Stomach smooth muscle (tissue), 2 donors: ENCODE data around the gene FOSL2.

Source experiments
- H3K27ac ChIP-seq: one replicate; pipeline ENCODE4 v1.7.0; 2013; ENCODE audit warnings: mild to moderate bottlenecking, low read length, inconsistent platforms
- H3K27me3 ChIP-seq, 2 donors: one replicate each; pipeline ENCODE4 v1.7.0; 2013; ENCODE audit warnings: low read length in 2 of 2; ENCODE audit not compliant: insufficient read depth in 2 of 2, control insufficient read depth in 1 of 2
- H3K36me3 ChIP-seq, 2 donors: one replicate each; pipeline ENCODE4 v1.7.0; 2013; ENCODE audit warnings: low read length in 2 of 2; ENCODE audit not compliant: control insufficient read depth in 2 of 2, insufficient read depth in 2 of 2
- H3K4me1 ChIP-seq: one replicate; pipeline ENCODE4 v1.7.0; 2013; ENCODE audit warnings: low read length; ENCODE audit not compliant: control insufficient read depth, insufficient read depth
- H3K4me3 ChIP-seq, 2 donors: one replicate each; pipeline ENCODE4 v1.7.0; 2013; ENCODE audit warnings: low read length in 2 of 2
- H3K9ac ChIP-seq, 2 donors: one replicate each; pipeline ENCODE4 v1.7.0; 2013; ENCODE audit warnings: low read length in 2 of 2, mild to moderate bottlenecking in 1 of 2
- H3K9me3 ChIP-seq, 2 donors: one replicate each; pipeline ENCODE4 v1.7.0; 2013; ENCODE audit warnings: low read length in 2 of 2; ENCODE audit not compliant: control insufficient read depth in 2 of 2
- donor health status: healthy.
- donor health status: Pancreatic carcinoma.

The FOSL2 gene

GRCh38 chr2:28427741-28428415, 35.2 kb downstream of the FOSL2 start:
- Histone ChIP-seq H3K9ac (no peak overlapping the region), H3K9me3 (no peaks in the 10 kb centered on the region), H3K36me3 (no peaks in the 10 kb centered on the region), H3K4me1 (no peaks in the 10 kb centered on the region), H3K27me3 (no peaks in the 10 kb centered on the region), H3K4me3 (no peak overlapping the region), H3K27ac (no peak overlapping the region)

- H3K27ac ChIP-seq: no peak overlapping the region
- H3K27me3 ChIP-seq: no peaks in the 10 kb centered on the region
- peaks cover 0 to 3% of the 10 kb centered on the region in 2 donors for H3K9me3 ChIP-seq
- H3K36me3 ChIP-seq: no peaks in the 10 kb centered on the region
- H3K4me1 ChIP-seq: no peaks in the 10 kb centered on the region
- H3K9ac ChIP-seq: no peak overlapping the region
- H3K4me3 ChIP-seq: no peak overlapping the region
Measured at GRCh38 chr2:28428486-28428885, 35.8 kb downstream of the FOSL2 start.

GRCh38 chr2:28429636-28430376, 37.1 kb downstream of the FOSL2 start:
- H3K27me3 ChIP-seq: no peaks in the 10 kb centered on the region
- H3K4me1 ChIP-seq: no peaks in the 10 kb centered on the region
- H3K9me3 ChIP-seq: peaks cover 3 to 5% of the 10 kb centered on the region in 2 donors
- no peak overlapping the region for H3K9ac ChIP-seq
- H3K4me3 ChIP-seq: no peak overlapping the region
- no peaks in the 10 kb centered on the region for H3K36me3 ChIP-seq
- H3K27ac ChIP-seq: no peak overlapping the region

- Histone ChIP-seq H3K27ac (no peak overlapping the region), H3K9ac (no peak overlapping the region), H3K9me3 (peaks cover 3 to 5% of the 10 kb centered on the region in 2 donors), H3K36me3 (no peaks in the 10 kb centered on the region), H3K4me3 (no peak overlapping the region), H3K4me1 (no peaks in the 10 kb centered on the region), H3K27me3 (no peaks in the 10 kb centered on the region)
Measured at GRCh38 chr2:28430377-28430765, 37.7 kb downstream of the FOSL2 start.

GRCh38 chr2:28430788-28431418, 38.2 kb downstream of the FOSL2 start:
- no peaks in the 10 kb centered on the region for H3K36me3 ChIP-seq
- H3K27ac ChIP-seq: no peak overlapping the region
- H3K4me3 ChIP-seq: no peak overlapping the region
- H3K9ac ChIP-seq: no peak overlapping the region
- peaks cover 3 to 5% of the 10 kb centered on the region in 2 donors for H3K9me3 ChIP-seq
- no peaks in the 10 kb centered on the region for H3K27me3 ChIP-seq
- no peaks in the 10 kb centered on the region for H3K4me1 ChIP-seq

- Histone ChIP-seq H3K27ac (no peak overlapping the region), H3K36me3 (no peaks in the 10 kb centered on the region), H3K9me3 (peaks cover 3 to 5% of the 10 kb centered on the region in 2 donors), H3K27me3 (no peaks in the 10 kb centered on the region), H3K9ac (no peak overlapping the region), H3K4me3 (no peak overlapping the region), H3K4me1 (no peaks in the 10 kb centered on the region)
Measured at GRCh38 chr2:28431741-28432140, 39.1 kb downstream of the FOSL2 start.

GRCh38 chr2:28432362-28432761, 39.7 kb downstream of the FOSL2 start:
- Histone ChIP-seq H3K27ac (no peak overlapping the region), H3K36me3 (no peaks in the 10 kb centered on the region), H3K27me3 (no peaks in the 10 kb centered on the region), H3K9ac (no peak overlapping the region), H3K4me1 (no peaks in the 10 kb centered on the region), H3K4me3 (no peak overlapping the region), H3K9me3 (peaks cover 3 to 5% of the 10 kb centered on the region in 2 donors)

- Histone ChIP-seq H3K4me3 (no peak overlapping the region), H3K4me1 (no peaks in the 10 kb centered on the region), H3K27ac (no peak overlapping the region), H3K9ac (no peak overlapping the region), H3K27me3 (no peaks in the 10 kb centered on the region), H3K36me3 (no peaks in the 10 kb centered on the region), H3K9me3 (peaks cover 3 to 5% of the 10 kb centered on the region in 2 donors)
Measured at GRCh38 chr2:28433215-28433614, 40.6 kb downstream of the FOSL2 start.

- Histone ChIP-seq H3K9me3 (peaks cover 3 to 5% of the 10 kb centered on the region in 2 donors), H3K27ac (no peak overlapping the region), H3K9ac (no peak overlapping the region), H3K36me3 (no peaks in the 10 kb centered on the region), H3K27me3 (no peaks in the 10 kb centered on the region), H3K4me1 (no peaks in the 10 kb centered on the region), H3K4me3 (no peak overlapping the region)
Measured at GRCh38 chr2:28433935-28434599, 41.4 kb downstream of the FOSL2 start.

- Histone ChIP-seq H3K9me3 (peaks cover 3 to 5% of the 10 kb centered on the region in 2 donors), H3K4me3 (no peak overlapping the region)
Measured at GRCh38 chr2:28434600-28434989, 41.9 kb downstream of the FOSL2 start.

More at GRCh38 chr2:28434600-28434989, 41.9 kb downstream of the FOSL2 start:
- Histone ChIP-seq H3K27ac (no peak overlapping the region), H3K27me3 (no peaks in the 10 kb centered on the region), H3K36me3 (no peaks in the 10 kb centered on the region), H3K4me1 (no peaks in the 10 kb centered on the region), H3K9ac (no peak overlapping the region)
